DND-41 (cell line): ENCODE measurements around the gene ADGRG4.
A peak's percentile ranks its signal among the peaks of the same experiment; 100 is the strongest.

ENCODE experiments used
- ATAC-seq: fragments of 200-7000 bp; cut with Tn5 transposase; 3 replicates; pipeline ENCODE4 v1.9.1; 2021; ENCODE audit warnings: low read depth; ENCODE audit not compliant: insufficient read depth
- DNase-seq: peaks from one replicate; pipeline ENCODE4 v3.0.0-alpha.2; 2020
- H2AFZ ChIP-seq: 2 replicates; pipeline ENCODE4 v1.6.0; 2012; ENCODE audit warnings: low read depth, low read length
- H3K27ac ChIP-seq: 2 replicates; pipeline ENCODE4 v1.5.1; 2012; ENCODE audit warnings: low read length, inconsistent platforms
- H3K27me3 ChIP-seq: fragments of 200-600 bp; sonication (generic); 2 replicates; pipeline ENCODE4 v1.6.0; 2012; ENCODE audit warnings: low read length, mild to moderate bottlenecking, inconsistent platforms; ENCODE audit not compliant: insufficient read depth, poor library complexity
- H3K36me3 ChIP-seq: 2 replicates; pipeline ENCODE4 v1.5.1; 2012; ENCODE audit warnings: low read length, inconsistent platforms; ENCODE audit not compliant: insufficient read depth
- H3K4me1 ChIP-seq: 2 replicates; pipeline ENCODE4 v1.5.1; 2012; ENCODE audit warnings: mild to moderate bottlenecking, low read length; ENCODE audit not compliant: insufficient read depth
- H3K4me2 ChIP-seq: 2 replicates; pipeline ENCODE4 v1.6.0; 2012; ENCODE audit warnings: mild to moderate bottlenecking, moderate library complexity, low read length, inconsistent platforms; ENCODE audit not compliant: insufficient read depth
- H3K4me3 ChIP-seq, 2 experiments: fragments of 200-600 bp in 1 of 2; shearing (Covaris generic) in 1 of 2; 2 replicates each; pipeline ENCODE4 v1.5.1; 2012 to 2016; ENCODE audit warnings: inconsistent platforms in 2 of 2, low read length in 2 of 2, mild to moderate bottlenecking in 2 of 2, low read depth in 1 of 2, moderate library complexity in 1 of 2
- H3K79me2 ChIP-seq: 2 replicates; pipeline ENCODE4 v1.6.0; 2012; ENCODE audit warnings: low read length, inconsistent platforms; ENCODE audit not compliant: insufficient read depth
- H3K9ac ChIP-seq: 2 replicates; pipeline ENCODE4 v1.6.0; 2012; ENCODE audit warnings: low read depth, mild to moderate bottlenecking, inconsistent platforms, low read length, moderate library complexity
- H3K9me3 ChIP-seq: 2 replicates; pipeline ENCODE4 v1.5.1; 2012; ENCODE audit warnings: low read length, moderate library complexity, mild to moderate bottlenecking, inconsistent platforms; ENCODE audit not compliant: insufficient read depth, severe bottlenecking
- H4K20me1 ChIP-seq: 2 replicates; pipeline ENCODE4 v1.6.0; 2012; ENCODE audit warnings: low read length; ENCODE audit not compliant: insufficient read depth
- CTCF ChIP-seq: IDR thresholded peaks from 2 replicates; pipeline ENCODE4 v1.5.1; 2012; ENCODE audit warnings: borderline replicate concordance, low read length, moderate library complexity, mild to moderate bottlenecking; ENCODE audit not compliant: poor library complexity, severe bottlenecking; ENCODE audit errors: extremely low read depth
- EZH2 ChIP-seq: IDR thresholded peaks from 3 replicates; pipeline ENCODE4 v1.6.1; 2012; ENCODE audit warnings: borderline replicate concordance, low read depth, mild to moderate bottlenecking, moderate library complexity, low read length, inconsistent platforms; ENCODE audit not compliant: severe bottlenecking

Gene ADGRG4

GRCh38 chrX:136256026-136256425, 44.7 kb upstream of the ADGRG4 start:
- no peak overlapping the region for H2AFZ ChIP-seq
- no peak overlapping the region for H3K9ac ChIP-seq
- no peaks in the 10 kb centered on the region for H3K79me2 ChIP-seq
- H3K4me2 ChIP-seq: no peak overlapping the region
- no peak overlapping the region for H3K4me3 ChIP-seq
- no peak for ATAC-seq
- H3K36me3 ChIP-seq: no peaks in the 10 kb centered on the region
- no peak for TF ChIP-seq CTCF
- no peak for TF ChIP-seq EZH2
- H3K9me3 ChIP-seq: no peaks in the 10 kb centered on the region
- no peaks in the 10 kb centered on the region for H3K27me3 ChIP-seq
- DNase-seq: no peak
- H3K4me1 ChIP-seq: peaks cover 7% of the 10 kb centered on the region; the same call in 1 of the 2 replicates
- no peak overlapping the region for H3K27ac ChIP-seq
- no peaks in the 10 kb centered on the region for H4K20me1 ChIP-seq

GRCh38 chrX:136258951-136259350, 41.8 kb upstream of the ADGRG4 start:
- Histone ChIP-seq H2AFZ (no peak overlapping the region), H3K27me3 (no peaks in the 10 kb centered on the region), H3K79me2 (no peaks in the 10 kb centered on the region), H4K20me1 (no peaks in the 10 kb centered on the region), H3K9me3 (no peaks in the 10 kb centered on the region), H3K4me3 (no peak overlapping the region), H3K27ac (no peak overlapping the region), H3K4me2 (no peak overlapping the region), H3K4me1 (no peaks in the 10 kb centered on the region), H3K36me3 (no peaks in the 10 kb centered on the region), H3K9ac (no peak overlapping the region)
- TF ChIP-seq EZH2: no peak
- no peak for TF ChIP-seq CTCF
- no peak for ATAC-seq
- DNase-seq: no peak

DNA sequence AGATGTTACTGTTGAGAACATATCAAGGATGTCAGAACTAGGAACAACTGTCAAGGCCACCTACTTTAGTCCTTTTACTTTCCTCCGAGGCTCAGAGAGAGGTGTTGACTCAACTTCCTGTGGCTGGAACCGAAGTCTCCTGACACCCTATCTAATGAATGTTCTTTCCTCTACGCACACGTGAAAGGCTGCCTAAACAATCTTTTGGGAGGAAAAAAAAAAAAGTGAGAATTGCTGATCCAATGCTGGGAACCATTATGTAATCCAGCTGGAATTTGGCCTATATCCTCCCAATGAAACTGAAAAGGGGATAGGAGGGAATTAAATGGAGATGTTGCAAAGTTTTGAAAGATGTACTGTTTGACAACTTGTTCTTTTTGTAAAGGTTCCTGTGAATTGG, 41.2 kb upstream of the ADGRG4 start:
- no peak overlapping the region for H3K4me3 ChIP-seq
- peak; percentile 6 for DNase-seq
- no peak overlapping the region for H3K27ac ChIP-seq
- no peaks in the 10 kb centered on the region for H3K36me3 ChIP-seq
- no peak overlapping the region for H3K4me2 ChIP-seq
- no peaks in the 10 kb centered on the region for H3K4me1 ChIP-seq
- H3K9ac ChIP-seq: no peak overlapping the region
- 0 out of 3 replicates have a peak, but pooled peaks have one; percentile 58 for ATAC-seq
- H3K9me3 ChIP-seq: no peaks in the 10 kb centered on the region
- H3K79me2 ChIP-seq: no peaks in the 10 kb centered on the region
- no peaks in the 10 kb centered on the region for H4K20me1 ChIP-seq
- no peaks in the 10 kb centered on the region for H3K27me3 ChIP-seq
- H2AFZ ChIP-seq: no peak overlapping the region
- no peak for TF ChIP-seq CTCF
- TF ChIP-seq EZH2: no peak

- Histone ChIP-seq H2AFZ (no peak overlapping the region), H3K36me3 (no peaks in the 10 kb centered on the region), H3K4me2 (no peak overlapping the region), H3K9ac (no peak overlapping the region), H4K20me1 (no peaks in the 10 kb centered on the region), H3K4me1 (no peaks in the 10 kb centered on the region), H3K79me2 (no peaks in the 10 kb centered on the region), H3K9me3 (no peaks in the 10 kb centered on the region), H3K27me3 (no peaks in the 10 kb centered on the region), H3K27ac (no peak overlapping the region), H3K4me3 (no peak overlapping the region)
- DNase-seq (no peak), ATAC-seq (no peak)
- TF ChIP-seq EZH2 (no peak), CTCF (no peak)
Observed at GRCh38 chrX:136260776-136261175, 40.0 kb upstream of the ADGRG4 start.
